SU-DHL-6 (cell line): ENCODE data around the gene LYPD6.

Source experiments
- CTCF ChIP-seq: fragments of 200-600 bp; sonication (generic); IDR thresholded peaks from one replicate; pipeline ENCODE4 v1.5.1; 2017; ENCODE audit warnings: antibody characterized with exemption, mild to moderate bottlenecking, low read length, moderate library complexity; ENCODE audit not compliant: insufficient read depth, poor library complexity, severe bottlenecking
- EZH2phosphoT487 ChIP-seq: fragments of 200-600 bp; sonication (generic), shearing (Covaris generic); conservative IDR thresholded peaks from 2 replicates; pipeline ENCODE4 v1.6.1; 2018; ENCODE audit warnings: mild to moderate bottlenecking, antibody characterized with exemption, low read length, moderate library complexity, mixed read lengths

GRCh38 chr2:149486664-149487063 lies 156.3 kb downstream of the LYPD6 start:
- TF ChIP-seq CTCF: no peak
- no peak for TF ChIP-seq EZH2phosphoT487
